Measurements from ENCODE around the gene ARMC3. TPM values are rescaled to one million over a fixed set of nuclear protein-coding genes. Genes with fewer than 3 reads are reported as not detected.

ARMC3 gene
- total RNA-seq, 1 experiment from 2014 or later = 0.61 TPM

GRCh38 chr10:22931948-22932347, 4.1 kb downstream of the ARMC3 start:
- no peak for DNase-seq
- Mint-ChIP-seq H3K36me3 (ENCODE audit: insufficient read depth, unreplicated experiment) (no peaks in the 10 kb centered on the region), H3K27ac (ENCODE audit: unreplicated experiment) (no peak overlapping the region), H3K4me1 (ENCODE audit: low read depth, unreplicated experiment) (no peaks in the 10 kb centered on the region), H3K9me3 (ENCODE audit: unreplicated experiment) (no peaks in the 10 kb centered on the region), H3K27me3 (ENCODE audit: insufficient read depth, unreplicated experiment) (no peaks in the 10 kb centered on the region), H3K4me3 (ENCODE audit: unreplicated experiment) (no peak overlapping the region)
- no peak for TF ChIP-seq CTCF (IDR thresholded peaks at IDR 0.05; ENCODE audit: insufficient read depth in 1 of 2, low read depth in 1 of 2, low read length in 1 of 2, severe bottlenecking in 1 of 2, unreplicated experiment in 1 of 2)
- no peaks in the 10 kb centered on the region for H3K36me3 ChIP-seq (ENCODE audit: control insufficient read depth, insufficient read depth, low read length)
- CTCF ChIA-PET = no interaction called here
- POLR2A ChIA-PET = no interaction called here
- 0 out of 2 replicates have a peak, but pooled peaks cover 7% of the 10 kb centered on the region for H3K4me1 ChIP-seq
- H3K27me3 ChIP-seq (replicated peaks; ENCODE audit: control insufficient read depth, insufficient read depth, low read length) = no peaks in the 10 kb centered on the region
- no peak overlapping the region for H3K4me3 ChIP-seq (ENCODE audit: low read depth, low read length)
- no TSS peak for BruUV-seq (replicated peaks)
- no peaks in the 10 kb centered on the region; the same call in 1 of the 2 replicates for H3K9me3 ChIP-seq
- intact Hi-C loops (cut with micrococcal nuclease; ENCODE audit: unreplicated experiment) = no loop called here

GRCh38 chr10:22932626-22933370, 4.9 kb downstream of the ARMC3 start:
- H3K36me3 ChIP-seq (ENCODE audit: control insufficient read depth, insufficient read depth, low read length) = no peaks in the 10 kb centered on the region
- Mint-ChIP-seq H3K4me3 (ENCODE audit: unreplicated experiment) (no peak overlapping the region), H3K9me3 (ENCODE audit: unreplicated experiment) (no peaks in the 10 kb centered on the region), H3K27me3 (ENCODE audit: insufficient read depth, unreplicated experiment) (no peaks in the 10 kb centered on the region), H3K4me1 (ENCODE audit: low read depth, unreplicated experiment) (no peaks in the 10 kb centered on the region), H3K27ac (ENCODE audit: unreplicated experiment) (no peak overlapping the region), H3K36me3 (ENCODE audit: insufficient read depth, unreplicated experiment) (no peaks in the 10 kb centered on the region)
- ChIA-PET CTCF (no interaction called here), POLR2A (no interaction called here)
- 0 out of 2 replicates have a peak, but pooled peaks cover 7% of the 10 kb centered on the region for H3K4me1 ChIP-seq
- no peak for TF ChIP-seq CTCF (IDR thresholded peaks at IDR 0.05; ENCODE audit: insufficient read depth in 1 of 2, low read depth in 1 of 2, low read length in 1 of 2, severe bottlenecking in 1 of 2, unreplicated experiment in 1 of 2)
- no peaks in the 10 kb centered on the region; the same call in 1 of the 2 replicates for H3K9me3 ChIP-seq
- no peaks in the 10 kb centered on the region for H3K27me3 ChIP-seq (replicated peaks; ENCODE audit: control insufficient read depth, insufficient read depth, low read length)
- intact Hi-C loops (cut with micrococcal nuclease; ENCODE audit: unreplicated experiment) = no loop called here
- no peak overlapping the region for H3K4me3 ChIP-seq (ENCODE audit: low read depth, low read length)
- BruUV-seq (replicated peaks) = no TSS peak
- no peak for DNase-seq

GRCh38 chr10:22934726-22935125, 6.9 kb downstream of the ARMC3 start:
- H3K4me3 Mint-ChIP-seq (ENCODE audit: unreplicated experiment) = no peak overlapping the region
- H3K9me3 Mint-ChIP-seq (ENCODE audit: unreplicated experiment) = no peaks in the 10 kb centered on the region
- H3K4me1 ChIP-seq = 0 out of 2 replicates have a peak, but pooled peaks cover 7% of the 10 kb centered on the region

More at GRCh38 chr10:22934726-22935125, 6.9 kb downstream of the ARMC3 start:
- no peak for DNase-seq
- ChIA-PET CTCF (no interaction called here), POLR2A (no interaction called here)
- Histone ChIP-seq H3K9me3 (no peaks in the 10 kb centered on the region; the same call in 1 of the 2 replicates), H3K4me3 (ENCODE audit: low read depth, low read length) (no peak overlapping the region), H3K27me3 (replicated peaks; ENCODE audit: control insufficient read depth, insufficient read depth, low read length) (no peaks in the 10 kb centered on the region), H3K36me3 (ENCODE audit: control insufficient read depth, insufficient read depth, low read length) (no peaks in the 10 kb centered on the region)
- no TSS peak for BruUV-seq (replicated peaks)
- no peak for TF ChIP-seq CTCF (IDR thresholded peaks at IDR 0.05; ENCODE audit: insufficient read depth in 1 of 2, low read depth in 1 of 2, low read length in 1 of 2, severe bottlenecking in 1 of 2, unreplicated experiment in 1 of 2)
- Mint-ChIP-seq H3K36me3 (ENCODE audit: insufficient read depth, unreplicated experiment) (no peaks in the 10 kb centered on the region), H3K27me3 (ENCODE audit: insufficient read depth, unreplicated experiment) (no peaks in the 10 kb centered on the region), H3K27ac (ENCODE audit: unreplicated experiment) (no peak overlapping the region), H3K4me1 (ENCODE audit: low read depth, unreplicated experiment) (no peaks in the 10 kb centered on the region)
- intact Hi-C loops (cut with micrococcal nuclease; ENCODE audit: unreplicated experiment) = no loop called here
